Ramos (cell line): ENCODE results near the gene CEMIP.

ENCODE experiments used
- in situ Hi-C: fragments of 300-500 bp; cut with MboI; formaldehyde crosslinking; loops from one replicate; pipeline ENCODE4 v1.14.3; 2022; ENCODE audit warnings: low sequenced_read_pairs; ENCODE audit not compliant: unreplicated experiment

The CEMIP gene

DNA sequence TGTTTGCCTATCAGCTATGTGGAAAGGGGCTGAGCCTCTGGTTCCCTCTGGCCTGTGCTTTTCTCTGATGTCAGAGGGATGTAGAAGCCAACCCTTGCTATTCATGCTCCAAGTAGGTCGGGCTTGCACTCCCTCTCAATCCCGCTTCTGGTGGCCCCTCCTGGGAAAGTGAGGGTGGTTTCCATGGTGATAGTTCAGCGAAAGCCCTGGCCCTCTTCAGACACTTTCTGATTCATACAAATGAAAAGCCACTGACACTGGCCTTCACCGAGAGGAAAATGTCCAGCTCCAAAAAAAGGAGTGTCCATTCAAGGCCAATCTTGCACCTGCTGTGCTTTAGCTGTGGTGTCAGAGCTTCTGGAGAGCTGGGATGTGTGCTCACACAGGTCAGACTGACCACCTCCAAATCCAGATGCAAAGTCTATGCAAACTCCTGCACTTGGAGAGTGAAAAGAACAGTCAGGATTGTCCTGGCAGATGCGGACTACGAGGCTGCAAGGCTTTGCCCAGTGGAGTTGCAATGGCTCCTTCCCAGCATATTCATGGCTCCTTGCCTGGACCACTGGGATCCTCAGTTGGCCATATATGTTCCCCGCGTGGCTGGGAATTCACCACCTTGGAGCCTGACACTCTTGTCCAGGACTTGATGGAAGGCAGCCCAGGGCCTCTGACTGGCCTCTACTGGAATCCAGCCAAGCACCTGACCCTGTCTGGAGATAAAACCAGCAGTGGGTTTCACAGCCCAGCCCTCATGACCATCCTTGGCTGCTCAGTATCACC, 96.6 kb downstream of the CEMIP start:
- in situ Hi-C loops: no loop called here

DNA sequence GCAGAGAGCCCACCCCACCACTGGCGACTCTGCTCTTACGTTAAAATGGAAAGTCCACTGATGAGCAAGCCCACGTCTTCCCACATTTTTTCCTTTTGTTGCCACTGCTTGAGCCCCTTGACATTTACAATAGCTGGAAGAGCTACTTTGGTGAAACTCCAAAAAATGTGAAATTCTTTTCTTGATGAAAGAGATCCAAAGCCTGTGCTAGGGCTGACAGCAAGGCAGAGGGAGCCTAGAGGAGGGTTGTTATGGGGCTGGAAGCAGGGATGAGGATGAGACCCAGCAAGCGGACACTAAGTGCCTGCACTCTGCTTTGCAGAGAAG, 97.1 kb downstream of the CEMIP start:
- in situ Hi-C loops: no loop called here

- in situ Hi-C loops: no loop called here
These were observed 99.2 kb downstream of the CEMIP start for GRCh38 chr15:80878242-80878866.

DNA sequence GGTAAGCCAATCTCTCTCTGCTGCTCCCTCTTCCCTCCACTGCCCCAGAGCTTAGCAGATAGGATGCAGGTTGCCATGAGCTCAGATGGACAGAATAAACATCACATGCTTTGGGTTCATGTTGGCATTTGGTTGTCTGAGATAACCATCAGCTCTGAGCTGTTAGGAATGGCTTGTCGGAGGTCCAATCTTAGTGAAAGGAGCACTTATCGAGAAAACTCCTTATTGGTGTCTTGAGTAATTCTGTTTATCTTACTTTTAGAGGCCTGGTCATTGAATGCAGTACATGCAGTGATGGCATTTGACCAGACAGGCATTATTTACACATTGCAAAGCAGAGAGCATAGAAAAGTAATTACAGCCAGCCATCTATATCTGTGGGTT, 99.7 kb downstream of the CEMIP start:
- in situ Hi-C loops: no loop called here

GRCh38 chr15:80880086-80880485, 100.9 kb downstream of the CEMIP start:
- in situ Hi-C loops: no loop called here

DNA sequence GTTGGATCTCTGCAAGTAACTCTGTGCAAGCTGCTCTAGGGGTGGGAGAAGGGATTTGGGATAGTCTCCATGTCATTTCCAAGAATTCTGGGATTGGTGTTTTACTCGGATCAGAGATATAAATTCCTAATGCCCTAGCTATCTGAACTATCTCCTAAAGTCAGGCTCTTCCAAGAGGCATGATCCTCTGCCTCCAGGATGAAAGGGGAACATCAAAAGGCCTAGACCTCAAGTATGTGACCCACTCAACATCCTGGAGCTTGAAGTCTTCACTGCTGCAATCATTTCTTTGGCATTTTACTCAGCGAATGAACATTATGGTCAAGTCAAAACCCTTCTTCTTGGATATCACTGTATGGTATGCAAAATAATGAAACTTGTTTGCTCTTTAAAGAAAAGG, 104.5 kb downstream of the CEMIP start:
- in situ Hi-C loops: no loop called here

DNA sequence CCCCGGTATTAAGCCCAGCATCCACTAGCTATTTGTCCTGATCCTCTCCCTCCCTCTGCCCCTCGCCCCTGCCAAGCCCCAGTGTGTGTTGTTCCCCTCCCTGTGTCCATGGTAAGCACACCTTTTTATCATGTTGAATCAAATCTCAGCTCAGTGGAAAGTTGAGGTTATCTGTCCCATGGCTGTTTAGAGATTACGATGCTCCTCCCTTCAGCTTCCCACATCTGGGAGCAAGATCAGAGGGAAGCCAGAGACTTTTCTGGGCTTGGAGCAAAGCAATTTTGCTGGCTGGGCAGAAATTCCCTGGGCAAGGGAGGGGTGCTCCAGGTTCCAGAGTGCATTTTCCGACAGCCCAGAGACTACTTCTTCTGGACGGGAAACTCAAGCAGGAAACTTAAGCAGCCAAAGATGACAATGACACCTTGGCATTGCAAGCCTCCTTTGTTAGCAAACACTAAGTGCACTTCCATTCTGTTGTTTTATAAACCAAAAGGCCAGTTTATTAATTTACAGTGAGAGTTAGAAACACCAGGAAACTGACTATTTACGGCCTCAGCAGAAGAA, 105.9 kb downstream of the CEMIP start:
- in situ Hi-C loops: no loop called here

DNA sequence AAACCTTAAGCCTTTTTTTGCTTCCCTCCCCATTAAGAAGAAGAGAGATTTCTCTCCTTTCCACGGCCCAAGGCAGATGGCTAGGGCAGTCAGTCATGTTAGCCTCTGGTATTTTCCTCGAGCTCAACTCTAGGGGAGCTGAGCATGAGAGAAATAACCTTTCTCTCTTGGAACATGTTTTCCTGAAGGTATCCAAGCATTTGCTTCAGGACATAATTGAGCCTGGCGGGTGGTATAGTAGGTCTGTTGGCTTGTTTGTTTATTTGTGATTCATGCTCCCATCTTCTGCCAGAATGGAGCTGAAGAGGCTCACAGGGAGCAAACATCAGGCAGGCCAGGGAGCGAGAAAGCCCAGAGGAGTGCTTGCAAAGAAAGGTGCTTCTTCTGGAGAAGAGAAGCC, 108.0 kb downstream of the CEMIP start:
- in situ Hi-C loops: no loop called here

GRCh38 chr15:80888846-80889245, 109.7 kb downstream of the CEMIP start:
- in situ Hi-C loops: no loop called here

DNA sequence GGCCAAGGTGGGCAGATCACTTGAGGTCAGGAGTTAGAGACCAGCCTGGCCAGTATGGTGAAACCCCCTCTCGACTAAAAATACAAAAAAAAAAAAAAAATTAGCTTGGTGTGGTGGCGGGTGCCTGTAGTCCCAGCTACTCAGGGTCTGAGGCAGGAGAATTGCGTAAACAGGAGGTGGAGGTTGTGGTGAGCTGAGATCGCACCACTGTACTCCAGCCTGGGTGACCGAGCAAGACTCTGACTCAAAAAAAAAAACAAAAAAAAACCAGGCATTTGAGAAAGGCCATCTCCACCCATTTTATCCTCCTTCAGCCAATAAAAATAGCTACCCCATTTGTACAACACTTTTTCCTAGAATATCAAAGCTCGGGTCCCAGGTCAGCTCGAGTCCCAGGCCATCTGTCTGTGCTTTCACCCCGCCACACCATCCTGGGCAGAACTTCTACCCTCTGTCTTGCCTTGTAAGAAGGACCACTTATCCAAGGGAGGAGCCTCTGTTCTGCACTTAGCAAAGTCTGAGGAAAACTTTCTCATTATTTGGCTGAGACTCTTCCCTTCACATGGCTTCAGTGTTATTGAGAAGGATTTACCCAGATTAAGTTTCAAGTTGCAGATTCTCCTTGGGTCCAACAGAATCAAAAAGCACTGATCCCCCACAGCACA, 111.3 kb downstream of the CEMIP start:
- in situ Hi-C loops: no loop called here

DNA sequence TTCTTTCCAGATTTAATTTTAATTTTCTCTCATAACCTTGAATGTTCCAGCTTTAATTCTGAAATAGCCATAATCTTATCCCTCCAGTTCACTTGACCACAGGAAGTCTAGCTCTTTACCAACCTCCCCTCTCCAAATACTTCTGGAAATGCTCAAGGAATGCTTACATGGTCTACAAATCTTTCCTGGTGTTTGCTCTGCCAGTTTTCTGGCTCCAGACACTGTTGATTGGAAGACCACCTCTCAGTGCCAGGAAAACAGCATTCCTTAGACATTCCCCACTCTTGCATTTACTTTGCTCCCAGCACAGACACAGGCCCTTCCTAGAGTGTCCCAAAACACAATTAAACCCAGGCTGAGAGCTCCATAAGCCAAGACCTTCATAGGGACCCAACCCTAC, 111.8 kb downstream of the CEMIP start:
- in situ Hi-C loops: no loop called here

DNA sequence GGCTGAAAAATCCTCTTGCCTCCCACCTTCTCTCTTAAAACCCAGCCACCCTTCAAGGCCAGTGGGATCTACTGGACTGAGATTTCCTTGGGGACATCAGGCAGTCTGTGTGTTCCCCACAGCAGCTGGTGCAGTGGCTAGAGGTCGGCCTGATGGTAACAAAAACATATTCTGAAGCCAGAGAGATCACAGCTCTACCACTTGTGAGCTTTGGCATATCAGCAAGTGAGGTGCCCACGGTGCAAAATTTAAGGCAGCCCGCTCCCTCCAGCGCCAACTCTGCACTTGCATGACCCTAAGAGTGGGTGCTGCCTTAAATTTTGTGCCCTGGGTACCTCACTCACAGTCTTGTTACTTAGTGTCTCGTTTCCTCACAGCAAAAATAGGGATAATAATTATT, 113.2 kb downstream of the CEMIP start:
- in situ Hi-C loops: no loop called here

- in situ Hi-C loops: no loop called here
These were observed 114.6 kb downstream of the CEMIP start for GRCh38 chr15:80893777-80894176.

- in situ Hi-C loops: no loop called here
These were observed 115.9 kb downstream of the CEMIP start for GRCh38 chr15:80895091-80895490.

- in situ Hi-C loops: no loop called here
These were observed 116.8 kb downstream of the CEMIP start for GRCh38 chr15:80895965-80896364.

- in situ Hi-C loops: no loop called here
These were observed 118.9 kb downstream of the CEMIP start for GRCh38 chr15:80898040-80898439.

GRCh38 chr15:80902298-80902801, 123.2 kb downstream of the CEMIP start:
- in situ Hi-C loops: no loop called here

DNA sequence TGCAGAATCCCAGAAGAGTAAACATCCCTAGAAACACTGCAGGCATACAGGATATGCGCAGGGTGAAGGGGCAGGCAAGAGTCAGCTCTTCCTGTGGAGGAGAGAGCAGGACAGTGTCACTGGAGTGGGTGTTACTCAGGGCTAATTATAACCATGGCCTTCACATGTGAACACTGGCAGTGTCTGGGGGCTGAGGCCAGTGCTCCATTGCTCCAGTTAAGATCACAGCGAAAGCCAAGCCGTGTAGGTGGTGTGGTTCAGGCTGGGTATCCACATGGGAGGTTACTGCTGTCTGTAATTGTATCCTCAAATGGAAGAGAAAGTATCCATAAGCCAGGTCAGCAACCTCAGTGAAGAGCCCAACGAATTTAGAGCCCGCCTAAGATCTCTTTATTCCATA, 125.8 kb downstream of the CEMIP start:
- in situ Hi-C loops: no loop called here

GRCh38 chr15:80906159-80906766, 127.1 kb downstream of the CEMIP start:
- in situ Hi-C loops: no loop called here

DNA sequence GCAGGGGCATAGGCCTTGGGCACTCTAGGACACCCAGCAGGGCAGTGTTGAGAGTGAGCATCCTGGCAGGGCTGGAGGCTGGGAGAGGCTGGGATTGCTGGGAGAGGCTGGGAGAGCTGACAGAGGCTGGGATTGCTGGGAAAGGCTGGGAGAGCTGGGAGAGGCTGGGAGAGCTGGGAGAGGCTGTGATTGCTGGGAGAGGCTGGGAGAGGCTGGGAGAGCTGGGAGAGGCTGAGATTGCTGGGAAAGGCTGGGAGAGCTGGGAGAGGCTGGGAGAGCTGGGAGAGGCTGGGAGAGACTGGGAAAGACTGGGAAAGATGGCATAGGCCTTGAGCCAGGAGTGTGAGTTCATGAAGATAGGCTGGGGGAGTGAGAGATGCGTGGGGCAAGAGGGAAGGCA, 132.7 kb downstream of the CEMIP start:
- in situ Hi-C loops: no loop called here

- in situ Hi-C loops: no loop called here
These were observed 133.5 kb downstream of the CEMIP start for GRCh38 chr15:80912673-80913072.
